ENCODE data around the gene ITGB5. TPM values are rescaled to one million over a fixed set of nuclear protein-coding genes. Genes with fewer than 3 reads are reported as not detected.

ITGB5 gene
- total RNA-seq, 4 donors from 2014 or later = 159 to 397 (median 245) TPM

- H3K27me3 ChIP-seq = no peaks in the 10 kb centered on the region
- DNase-seq (ENCODE audit: low spot score in 2 of 2) = peak in 1 of 2 donors; percentile 53
- peaks cover 38% of the 10 kb centered on the region for H3K4me1 ChIP-seq
- H3K27ac ChIP-seq = no peak overlapping the region
- H3K36me3 ChIP-seq = peaks cover 25% of the 10 kb centered on the region
- H3K9me3 ChIP-seq = no peaks in the 10 kb centered on the region
- H3K4me3 ChIP-seq = no peak overlapping the region
- no peak for TF ChIP-seq EP300 (IDR thresholded peaks at IDR 0.05)
- no peak for TF ChIP-seq CTCF (IDR thresholded peaks at IDR 0.05)
- TF ChIP-seq POLR2A (IDR thresholded peaks at IDR 0.05) = no peak
- WGBS = 93% methylated on average over 2 of the region's 6 CpGs
Observed at GRCh38 chr3:124817079-124817478, 70.1 kb downstream of the ITGB5 start.

- TF ChIP-seq POLR2A (IDR thresholded peaks at IDR 0.05) (no peak), POLR2AphosphoS5 (IDR thresholded peaks at IDR 0.05) (no peak), CTCF (IDR thresholded peaks at IDR 0.05) (no peak)
- DNase-seq (ENCODE audit: low spot score in 2 of 2) = no peak
- peaks cover 46% of the 10 kb centered on the region for H3K4me1 ChIP-seq
- H3K27me3 ChIP-seq = no peaks in the 10 kb centered on the region
- H3K9me3 ChIP-seq = no peaks in the 10 kb centered on the region
- H3K36me3 ChIP-seq = peaks cover 25% of the 10 kb centered on the region
- peak overlapping the region; percentile 80 for H3K27ac ChIP-seq
- no peak overlapping the region for H3K4me3 ChIP-seq
- 87% methylated on average over 4 of the region's 4 CpGs for WGBS
Observed at GRCh38 chr3:124816206-124816605, 71.0 kb downstream of the ITGB5 start.

- Histone ChIP-seq H3K9me3 (no peaks in the 10 kb centered on the region), H3K27ac (peak overlapping the region; percentile 80), H3K4me3 (no peak overlapping the region), H3K27me3 (no peaks in the 10 kb centered on the region), H3K4me1 (peaks cover 50% of the 10 kb centered on the region), H3K36me3 (peaks cover 23% of the 10 kb centered on the region)
- peak in 1 of 2 donors; percentile 7 for DNase-seq (ENCODE audit: low spot score in 2 of 2)
- TF ChIP-seq EP300 (IDR thresholded peaks at IDR 0.05) = no peak
- TF ChIP-seq CTCF (IDR thresholded peaks at IDR 0.05) = no peak
- TF ChIP-seq POLR2A (IDR thresholded peaks at IDR 0.05) = no peak
- TF ChIP-seq POLR2AphosphoS5 (IDR thresholded peaks at IDR 0.05) = no peak
- 93% methylated on average over 5 of the region's 5 CpGs for WGBS
Observed at GRCh38 chr3:124815781-124816180, 71.4 kb downstream of the ITGB5 start.

- peak in 1 of 2 donors; percentile 73 for DNase-seq (ENCODE audit: low spot score in 2 of 2)
- peaks cover 19% of the 10 kb centered on the region for H3K36me3 ChIP-seq
- H3K4me1 ChIP-seq = peaks cover 59% of the 10 kb centered on the region
- H3K9me3 ChIP-seq = no peaks in the 10 kb centered on the region
- no peak overlapping the region for H3K4me3 ChIP-seq
- H3K27me3 ChIP-seq = no peaks in the 10 kb centered on the region
- TF ChIP-seq POLR2AphosphoS5 (IDR thresholded peaks at IDR 0.05) (no peak), CTCF (IDR thresholded peaks at IDR 0.05) (no peak), POLR2A (IDR thresholded peaks at IDR 0.05) (no peak), EP300 (IDR thresholded peaks at IDR 0.05) (no peak)
- peak overlapping the region; percentile 80 for H3K27ac ChIP-seq
- 64% methylated on average over 8 of the region's 11 CpGs for WGBS
Observed at GRCh38 chr3:124814620-124815421, 72.3 kb downstream of the ITGB5 start.

- Histone ChIP-seq H3K4me1 (peaks cover 72% of the 10 kb centered on the region), H3K27ac (peak overlapping the region; percentile 74), H3K4me3 (no peak overlapping the region), H3K27me3 (no peaks in the 10 kb centered on the region), H3K9me3 (no peaks in the 10 kb centered on the region), H3K36me3 (peaks cover 19% of the 10 kb centered on the region)
- peak in 1 of 2 donors; percentile 46 for DNase-seq (ENCODE audit: low spot score in 2 of 2)
- TF ChIP-seq CTCF (IDR thresholded peaks at IDR 0.05) (no peak), POLR2A (IDR thresholded peaks at IDR 0.05) (no peak)
Observed at GRCh38 chr3:124813541-124813940, 73.6 kb downstream of the ITGB5 start.

All from suprapubic skin (tissue), 4 donors.